GM18951 (cell line): ENCODE measurements around the gene KRTAP1-1.
"Not testable (repeated sequence)": the region's sequence is repeated elsewhere in the genome, so short reads cannot be mapped to it uniquely, and the experiment has no call there.

Experiments used
- POLR2A ChIP-seq: IDR thresholded peaks from 4 replicates; pipeline ENCODE4 v1.6.1; 2011; ENCODE audit warnings: mild to moderate bottlenecking; ENCODE audit not compliant: insufficient read length, insufficient read depth; ENCODE audit errors: extremely low read depth
- in situ Hi-C: fragments of 300-500 bp; cut with MboI; formaldehyde crosslinking; loops from one replicate; pipeline ENCODE4 v1.12.0; 2022; ENCODE audit warnings: low sequenced_read_pairs, mixed read lengths, inconsistent platforms; ENCODE audit not compliant: unreplicated experiment

The KRTAP1-1 gene

GRCh38 chr17:41064301-41064700, 23.1 kb upstream of the KRTAP1-1 start:
- in situ Hi-C loops = no loop called here
- no peak for TF ChIP-seq POLR2A

GRCh38 chr17:41063449-41063848, 22.2 kb upstream of the KRTAP1-1 start:
- TF ChIP-seq POLR2A = no peak
- in situ Hi-C loops = no loop called here

- TF ChIP-seq POLR2A = no peak
- in situ Hi-C loops = no loop called here
These were observed 20.7 kb upstream of the KRTAP1-1 start for GRCh38 chr17:41061964-41062363.

GRCh38 chr17:41060052-41060604, 18.9 kb upstream of the KRTAP1-1 start, which contains the start of gene KRTAP2-3:
Gene KRTAP2-3, minus strand, starts transcription at chr17:41060114. Its CDS starts 64 bp downstream, at chr17:41060050.
- TF ChIP-seq POLR2A = no peak
- in situ Hi-C loops = no loop called here

- in situ Hi-C loops = not testable (repeated sequence)
These were observed 18.2 kb upstream of the KRTAP1-1 start for GRCh38 chr17:41059276-41060051.

GRCh38 chr17:41058741-41059140, 17.5 kb upstream of the KRTAP1-1 start:
- TF ChIP-seq POLR2A = no peak
- in situ Hi-C loops = no loop called here

GRCh38 chr17:41057547-41057946, 16.3 kb upstream of the KRTAP1-1 start:
- in situ Hi-C loops = no loop called here
- TF ChIP-seq POLR2A = no peak

GRCh38 chr17:41055130-41055529, 13.9 kb upstream of the KRTAP1-1 start, which contains the start of gene KRTAP2-2:
Gene KRTAP2-2, minus strand, starts transcription at chr17:41055230. Its CDS starts 19 bp downstream, at chr17:41055211.
- in situ Hi-C loops = not testable (repeated sequence)

GRCh38 chr17:41054556-41054955, 13.3 kb upstream of the KRTAP1-1 start:
- in situ Hi-C loops = not testable (repeated sequence)

- in situ Hi-C loops = no loop called here
- TF ChIP-seq POLR2A = no peak
These were observed 12.8 kb upstream of the KRTAP1-1 start for GRCh38 chr17:41054025-41054424.

- in situ Hi-C loops = no loop called here
- TF ChIP-seq POLR2A = no peak
These were observed 11.3 kb upstream of the KRTAP1-1 start for GRCh38 chr17:41052566-41052965.

GRCh38 chr17:41049110-41049509, 7.9 kb upstream of the KRTAP1-1 start:
- TF ChIP-seq POLR2A = no peak
- in situ Hi-C loops = no loop called here

GRCh38 chr17:41048441-41048840, 7.2 kb upstream of the KRTAP1-1 start:
- in situ Hi-C loops = no loop called here

GRCh38 chr17:41046735-41047465, 5.7 kb upstream of the KRTAP1-1 start, which contains the start of gene KRTAP2-1:
Gene KRTAP2-1, minus strand, starts transcription at chr17:41047316. Its CDS starts 49 bp downstream, at chr17:41047267.
- in situ Hi-C loops = not testable (repeated sequence)

More at GRCh38 chr17:41048441-41048840, 7.2 kb upstream of the KRTAP1-1 start:
- TF ChIP-seq POLR2A = no peak
